ENCODE measurements around the gene FBXO30.

The FBXO30 gene

GRCh38 chr6:145814501-145815308, at the start of gene FBXO30:
Gene FBXO30 (minus strand): TSS chr6:145814795. CDS start chr6:145806405, 8,390 bp downstream.
- Mint-ChIP-seq H3K4me3 (peak within 1 kb of the TSS; percentile 92), H3K27me3 (no peaks in the 10 kb centered on the region), H3K27ac (peak within 1 kb of the TSS; percentile 94), H3K36me3 (ENCODE audit: low read depth) (peaks cover 4% of the 10 kb centered on the region), H3K9me3 (no peaks in the 10 kb centered on the region), H3K4me1 (ENCODE audit: low read depth) (peaks cover 60% of the 10 kb centered on the region)

- Mint-ChIP-seq H3K4me1 (ENCODE audit: low read depth) (peaks cover 33% of the 10 kb centered on the region), H3K27ac (no peak overlapping the region), H3K9me3 (peaks cover 14% of the 10 kb centered on the region), H3K27me3 (no peaks in the 10 kb centered on the region), H3K36me3 (ENCODE audit: low read depth) (peaks cover 22% of the 10 kb centered on the region), H3K4me3 (no peak overlapping the region)
Measured at GRCh38 chr6:145863988-145864616, 49.5 kb upstream of the FBXO30 start.

- Mint-ChIP-seq H3K4me3 (no peak overlapping the region), H3K4me1 (ENCODE audit: low read depth) (peaks cover 33% of the 10 kb centered on the region)
Measured at GRCh38 chr6:145863366-145863765, 48.8 kb upstream of the FBXO30 start.

GRCh38 chr6:145860562-145860961, 46.0 kb upstream of the FBXO30 start:
- Mint-ChIP-seq H3K27me3 (no peaks in the 10 kb centered on the region), H3K4me1 (ENCODE audit: low read depth) (peaks cover 9% of the 10 kb centered on the region), H3K36me3 (ENCODE audit: low read depth) (peaks cover 22% of the 10 kb centered on the region), H3K27ac (no peak overlapping the region), H3K9me3 (peaks cover 14% of the 10 kb centered on the region), H3K4me3 (no peak overlapping the region)

More at GRCh38 chr6:145863366-145863765, 48.8 kb upstream of the FBXO30 start:
- H3K27ac Mint-ChIP-seq, result no peak overlapping the region
- H3K27me3 Mint-ChIP-seq, result no peaks in the 10 kb centered on the region
- H3K9me3 Mint-ChIP-seq, result peaks cover 14% of the 10 kb centered on the region
- peaks cover 20% of the 10 kb centered on the region for H3K36me3 Mint-ChIP-seq (ENCODE audit: low read depth)

- H3K27ac Mint-ChIP-seq, result no peak overlapping the region
- H3K4me1 Mint-ChIP-seq (ENCODE audit: low read depth), result no peaks in the 10 kb centered on the region
- H3K36me3 Mint-ChIP-seq (ENCODE audit: low read depth), result peaks cover under 1% of the 10 kb centered on the region
- H3K27me3 Mint-ChIP-seq, result no peaks in the 10 kb centered on the region
- no peaks in the 10 kb centered on the region for H3K9me3 Mint-ChIP-seq
- no peak overlapping the region for H3K4me3 Mint-ChIP-seq
Measured at GRCh38 chr6:145850671-145851070, 36.1 kb upstream of the FBXO30 start.

- H3K4me3 Mint-ChIP-seq, result no peak overlapping the region
- no peaks in the 10 kb centered on the region for H3K9me3 Mint-ChIP-seq
- no peaks in the 10 kb centered on the region for H3K36me3 Mint-ChIP-seq (ENCODE audit: low read depth)
- no peak overlapping the region for H3K27ac Mint-ChIP-seq
- no peaks in the 10 kb centered on the region for H3K27me3 Mint-ChIP-seq
- H3K4me1 Mint-ChIP-seq (ENCODE audit: low read depth), result no peaks in the 10 kb centered on the region
Measured at GRCh38 chr6:145848541-145848940, 33.9 kb upstream of the FBXO30 start.

GRCh38 chr6:145845557-145845956, 31.0 kb upstream of the FBXO30 start:
- Mint-ChIP-seq H3K4me1 (ENCODE audit: low read depth) (no peaks in the 10 kb centered on the region), H3K27ac (no peak overlapping the region), H3K4me3 (no peak overlapping the region), H3K9me3 (no peaks in the 10 kb centered on the region), H3K27me3 (no peaks in the 10 kb centered on the region), H3K36me3 (ENCODE audit: low read depth) (no peaks in the 10 kb centered on the region)

GRCh38 chr6:145844933-145845540, 30.4 kb upstream of the FBXO30 start:
- Mint-ChIP-seq H3K36me3 (ENCODE audit: low read depth) (no peaks in the 10 kb centered on the region), H3K9me3 (no peaks in the 10 kb centered on the region), H3K27ac (no peak overlapping the region), H3K4me1 (ENCODE audit: low read depth) (no peaks in the 10 kb centered on the region), H3K27me3 (no peaks in the 10 kb centered on the region), H3K4me3 (no peak overlapping the region)

GRCh38 chr6:145842693-145843546, 28.3 kb upstream of the FBXO30 start:
- H3K27me3 Mint-ChIP-seq, result no peaks in the 10 kb centered on the region
- peaks cover 3% of the 10 kb centered on the region for H3K36me3 Mint-ChIP-seq (ENCODE audit: low read depth)
- no peaks in the 10 kb centered on the region for H3K4me1 Mint-ChIP-seq (ENCODE audit: low read depth)
- no peaks in the 10 kb centered on the region for H3K9me3 Mint-ChIP-seq
- H3K27ac Mint-ChIP-seq, result no peak overlapping the region
- no peak overlapping the region for H3K4me3 Mint-ChIP-seq

GRCh38 chr6:145841668-145842067, 27.1 kb upstream of the FBXO30 start:
- Mint-ChIP-seq H3K4me1 (ENCODE audit: low read depth) (peaks cover 2% of the 10 kb centered on the region), H3K27me3 (no peaks in the 10 kb centered on the region), H3K36me3 (ENCODE audit: low read depth) (peaks cover 3% of the 10 kb centered on the region), H3K4me3 (no peak overlapping the region), H3K9me3 (no peaks in the 10 kb centered on the region), H3K27ac (no peak overlapping the region)

- Mint-ChIP-seq H3K4me3 (no peak overlapping the region), H3K36me3 (ENCODE audit: low read depth) (peaks cover 3% of the 10 kb centered on the region), H3K27ac (no peak overlapping the region), H3K9me3 (no peaks in the 10 kb centered on the region), H3K27me3 (no peaks in the 10 kb centered on the region), H3K4me1 (ENCODE audit: low read depth) (peaks cover 10% of the 10 kb centered on the region)
Measured at GRCh38 chr6:145839653-145840052, 25.1 kb upstream of the FBXO30 start.

GRCh38 chr6:145838305-145838704, 23.7 kb upstream of the FBXO30 start:
- peaks cover 10% of the 10 kb centered on the region for H3K4me1 Mint-ChIP-seq (ENCODE audit: low read depth)
- H3K4me3 Mint-ChIP-seq, result no peak overlapping the region
- H3K36me3 Mint-ChIP-seq (ENCODE audit: low read depth), result peaks cover 3% of the 10 kb centered on the region
- no peak overlapping the region for H3K27ac Mint-ChIP-seq
- no peaks in the 10 kb centered on the region for H3K9me3 Mint-ChIP-seq
- no peaks in the 10 kb centered on the region for H3K27me3 Mint-ChIP-seq

- Mint-ChIP-seq H3K4me1 (ENCODE audit: low read depth) (peaks cover 10% of the 10 kb centered on the region), H3K27ac (no peak overlapping the region), H3K4me3 (no peak overlapping the region), H3K27me3 (no peaks in the 10 kb centered on the region), H3K36me3 (ENCODE audit: low read depth) (peaks cover 3% of the 10 kb centered on the region), H3K9me3 (no peaks in the 10 kb centered on the region)
Measured at GRCh38 chr6:145836772-145837171, 22.2 kb upstream of the FBXO30 start.

GRCh38 chr6:145836170-145836569, 21.6 kb upstream of the FBXO30 start:
- Mint-ChIP-seq H3K27ac (peak overlapping the region; percentile 6), H3K36me3 (ENCODE audit: low read depth) (peaks cover 3% of the 10 kb centered on the region), H3K9me3 (no peaks in the 10 kb centered on the region), H3K27me3 (no peaks in the 10 kb centered on the region), H3K4me1 (ENCODE audit: low read depth) (peaks cover 10% of the 10 kb centered on the region), H3K4me3 (no peak overlapping the region)
